ENCODE results near the gene TMEM125.

DNA sequence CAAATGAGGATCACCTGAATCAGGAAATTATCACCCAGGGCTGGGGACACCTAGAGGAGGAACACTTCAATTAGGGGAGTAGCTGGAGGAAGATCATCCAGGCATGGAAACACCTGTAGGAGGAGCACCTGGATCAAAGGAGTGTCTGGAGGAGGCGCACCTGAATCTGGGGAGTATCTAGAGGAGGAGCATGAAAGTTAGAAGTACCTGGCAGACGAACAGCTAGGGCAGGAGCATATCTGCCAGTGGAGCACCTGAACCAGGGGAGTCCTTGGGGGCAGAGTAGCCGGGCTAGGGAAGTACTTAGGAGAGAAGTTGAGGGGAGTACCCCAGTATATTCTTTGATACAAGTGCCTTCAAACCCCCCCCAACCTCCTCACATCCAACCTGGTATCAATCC is 14.3 kb downstream of the TMEM125 start:
- TF ChIP-seq, protein P1, sequence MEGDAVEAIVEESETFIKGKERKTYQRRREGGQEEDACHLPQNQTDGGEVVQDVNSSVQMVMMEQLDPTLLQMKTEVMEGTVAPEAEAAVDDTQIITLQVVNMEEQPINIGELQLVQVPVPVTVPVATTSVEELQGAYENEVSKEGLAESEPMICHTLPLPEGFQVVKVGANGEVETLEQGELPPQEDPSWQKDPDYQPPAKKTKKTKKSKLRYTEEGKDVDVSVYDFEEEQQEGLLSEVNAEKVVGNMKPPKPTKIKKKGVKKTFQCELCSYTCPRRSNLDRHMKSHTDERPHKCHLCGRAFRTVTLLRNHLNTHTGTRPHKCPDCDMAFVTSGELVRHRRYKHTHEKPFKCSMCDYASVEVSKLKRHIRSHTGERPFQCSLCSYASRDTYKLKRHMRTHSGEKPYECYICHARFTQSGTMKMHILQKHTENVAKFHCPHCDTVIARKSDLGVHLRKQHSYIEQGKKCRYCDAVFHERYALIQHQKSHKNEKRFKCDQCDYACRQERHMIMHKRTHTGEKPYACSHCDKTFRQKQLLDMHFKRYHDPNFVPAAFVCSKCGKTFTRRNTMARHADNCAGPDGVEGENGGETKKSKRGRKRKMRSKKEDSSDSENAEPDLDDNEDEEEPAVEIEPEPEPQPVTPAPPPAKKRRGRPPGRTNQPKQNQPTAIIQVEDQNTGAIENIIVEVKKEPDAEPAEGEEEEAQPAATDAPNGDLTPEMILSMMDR (IDR thresholded peaks at IDR 0.05) = no peak
- TF ChIP-seq POLR2AphosphoS5 (IDR thresholded peaks at IDR 0.05; ENCODE audit: low read depth, low read length) (no peak), TCF7L2 (IDR thresholded peaks at IDR 0.05; ENCODE audit: low read depth, low read length) (no peak), SIN3A (IDR thresholded peaks at IDR 0.05; ENCODE audit: borderline replicate concordance, insufficient read depth, low read depth, low read length) (no peak)
- TF ChIP-seq, protein P2, sequence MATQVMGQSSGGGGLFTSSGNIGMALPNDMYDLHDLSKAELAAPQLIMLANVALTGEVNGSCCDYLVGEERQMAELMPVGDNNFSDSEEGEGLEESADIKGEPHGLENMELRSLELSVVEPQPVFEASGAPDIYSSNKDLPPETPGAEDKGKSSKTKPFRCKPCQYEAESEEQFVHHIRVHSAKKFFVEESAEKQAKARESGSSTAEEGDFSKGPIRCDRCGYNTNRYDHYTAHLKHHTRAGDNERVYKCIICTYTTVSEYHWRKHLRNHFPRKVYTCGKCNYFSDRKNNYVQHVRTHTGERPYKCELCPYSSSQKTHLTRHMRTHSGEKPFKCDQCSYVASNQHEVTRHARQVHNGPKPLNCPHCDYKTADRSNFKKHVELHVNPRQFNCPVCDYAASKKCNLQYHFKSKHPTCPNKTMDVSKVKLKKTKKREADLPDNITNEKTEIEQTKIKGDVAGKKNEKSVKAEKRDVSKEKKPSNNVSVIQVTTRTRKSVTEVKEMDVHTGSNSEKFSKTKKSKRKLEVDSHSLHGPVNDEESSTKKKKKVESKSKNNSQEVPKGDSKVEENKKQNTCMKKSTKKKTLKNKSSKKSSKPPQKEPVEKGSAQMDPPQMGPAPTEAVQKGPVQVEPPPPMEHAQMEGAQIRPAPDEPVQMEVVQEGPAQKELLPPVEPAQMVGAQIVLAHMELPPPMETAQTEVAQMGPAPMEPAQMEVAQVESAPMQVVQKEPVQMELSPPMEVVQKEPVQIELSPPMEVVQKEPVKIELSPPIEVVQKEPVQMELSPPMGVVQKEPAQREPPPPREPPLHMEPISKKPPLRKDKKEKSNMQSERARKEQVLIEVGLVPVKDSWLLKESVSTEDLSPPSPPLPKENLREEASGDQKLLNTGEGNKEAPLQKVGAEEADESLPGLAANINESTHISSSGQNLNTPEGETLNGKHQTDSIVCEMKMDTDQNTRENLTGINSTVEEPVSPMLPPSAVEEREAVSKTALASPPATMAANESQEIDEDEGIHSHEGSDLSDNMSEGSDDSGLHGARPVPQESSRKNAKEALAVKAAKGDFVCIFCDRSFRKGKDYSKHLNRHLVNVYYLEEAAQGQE (IDR thresholded peaks at IDR 0.05; ENCODE audit: insufficient read depth in 1 of 2, low read depth in 2 of 2, low read length in 1 of 2) = no peak
